ENCODE data around the gene WNT11. TPM values are rescaled to one million over a fixed set of nuclear protein-coding genes. Genes with fewer than 3 reads are reported as not detected.
"Not testable (repeated sequence)": the region's sequence is repeated elsewhere in the genome, so short reads cannot be mapped to it uniquely, and the experiment has no call there.

WNT11 gene
- polyA plus RNA-seq, 5 donors: 42.2 to 87.0 (median 64.5) TPM

GRCh38 chr11:76203937-76204336, 2.4 kb downstream of the WNT11 start:
- no peak for DNase-seq

DNA sequence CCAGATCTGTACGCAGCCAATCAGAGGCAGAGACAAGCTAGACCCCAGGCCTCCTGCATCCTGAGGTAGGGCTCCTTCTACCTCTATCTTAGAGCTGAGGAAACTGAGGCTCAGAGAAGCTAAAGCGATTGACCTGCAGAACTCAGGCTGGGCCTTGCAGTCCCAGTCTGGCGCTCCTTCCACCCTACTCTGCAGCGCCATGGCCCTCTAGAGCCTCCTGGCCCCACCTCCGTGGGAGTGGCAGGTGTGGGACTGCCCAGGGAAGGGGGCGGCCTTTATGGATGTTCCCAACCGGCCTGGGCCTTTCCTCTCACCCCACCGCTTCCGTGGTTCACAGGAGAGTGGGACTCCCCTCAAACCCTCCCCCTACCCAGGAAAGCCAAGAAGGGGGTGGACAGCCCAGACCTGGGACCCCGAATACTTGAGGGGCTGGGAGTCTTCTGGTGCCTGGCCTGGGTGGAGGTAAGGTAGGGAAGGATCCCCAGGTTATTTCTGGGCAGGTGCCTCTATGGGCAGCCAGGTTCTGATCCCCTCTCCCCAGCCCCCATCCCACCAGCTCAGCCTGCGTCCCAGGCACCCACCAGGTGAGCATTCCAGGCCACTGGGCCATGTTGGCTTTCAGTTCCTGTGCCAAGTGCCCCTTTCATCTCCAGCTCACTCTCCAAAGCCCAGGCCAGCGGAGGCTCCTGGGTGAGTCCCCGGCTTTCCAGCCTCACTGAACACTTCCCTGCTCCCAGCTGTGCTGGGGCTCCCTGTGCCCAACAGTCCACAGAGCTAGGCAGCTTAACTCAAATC, 3.0 kb downstream of the WNT11 start:
- DNase-seq: no peak

- DNase-seq: no peak
These were observed 4.5 kb downstream of the WNT11 start for GRCh38 chr11:76201672-76202412.

DNA sequence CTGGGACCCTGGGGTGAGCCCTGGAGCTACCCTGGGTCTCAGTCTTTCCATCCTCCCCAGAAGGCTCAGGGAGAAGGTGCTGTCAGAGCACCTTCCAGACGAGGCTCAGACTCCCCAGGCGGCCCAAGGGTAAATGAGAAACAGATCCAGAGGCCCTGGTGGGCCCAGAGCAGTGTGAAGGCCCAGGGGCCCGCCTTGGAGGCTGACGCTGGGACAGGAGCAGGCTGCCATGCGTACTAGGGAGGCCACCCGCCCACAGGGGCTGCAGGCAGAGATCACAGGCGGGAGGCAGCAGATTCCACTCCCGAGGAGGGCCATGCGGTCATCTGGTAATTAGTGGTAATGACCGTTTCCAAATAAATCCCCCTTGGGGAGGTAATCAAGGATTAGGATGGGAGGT, 5.2 kb downstream of the WNT11 start:
- no peak for DNase-seq

DNA sequence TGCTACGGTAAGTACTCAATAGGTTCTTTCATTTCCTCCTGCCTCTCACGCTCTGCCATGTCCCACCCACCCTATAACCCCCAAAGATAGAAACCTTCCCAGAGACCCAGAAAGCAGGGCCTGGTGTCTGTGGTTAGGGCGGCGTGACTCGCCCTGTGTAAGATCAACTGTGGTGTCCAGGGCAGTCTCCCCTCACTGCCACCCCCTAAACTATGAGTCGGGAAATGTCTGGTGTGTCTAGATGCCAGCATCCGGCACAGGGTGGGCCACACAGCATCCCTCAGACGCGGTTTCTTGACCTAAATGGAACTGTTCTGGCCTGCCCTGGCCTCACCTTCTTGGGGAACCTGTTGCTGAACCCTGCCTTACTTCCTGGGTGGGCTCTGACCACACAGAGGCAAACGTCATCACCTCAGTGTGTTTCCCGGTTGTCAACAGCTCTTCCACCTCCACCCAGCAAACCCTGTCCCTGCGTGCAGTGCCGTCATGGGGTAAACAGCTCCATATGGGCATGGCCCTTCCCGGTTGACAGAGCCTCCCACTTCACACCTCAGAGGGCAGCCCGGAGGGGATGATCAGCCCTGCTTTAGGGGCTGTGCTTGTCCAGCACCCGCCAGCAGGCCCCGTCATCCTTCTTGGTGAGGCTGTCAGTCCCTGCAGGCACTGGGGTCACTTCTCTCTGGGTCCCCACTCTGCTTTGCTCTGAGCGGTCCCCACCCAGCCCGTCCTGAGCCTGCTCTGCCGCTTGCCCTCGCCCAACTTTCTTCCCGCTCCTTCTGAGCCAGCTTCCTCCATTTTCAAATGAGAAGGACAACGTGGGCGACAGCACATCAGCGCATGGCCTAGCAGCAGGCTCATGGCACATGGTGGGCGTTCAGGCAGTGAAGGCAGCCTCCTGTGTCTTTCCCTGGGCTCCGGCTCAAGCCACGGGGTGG, 6.0 kb downstream of the WNT11 start:
- no peak for DNase-seq

GRCh38 chr11:76198691-76199090, 7.6 kb downstream of the WNT11 start:
- not testable (repeated sequence) for DNase-seq

DNA sequence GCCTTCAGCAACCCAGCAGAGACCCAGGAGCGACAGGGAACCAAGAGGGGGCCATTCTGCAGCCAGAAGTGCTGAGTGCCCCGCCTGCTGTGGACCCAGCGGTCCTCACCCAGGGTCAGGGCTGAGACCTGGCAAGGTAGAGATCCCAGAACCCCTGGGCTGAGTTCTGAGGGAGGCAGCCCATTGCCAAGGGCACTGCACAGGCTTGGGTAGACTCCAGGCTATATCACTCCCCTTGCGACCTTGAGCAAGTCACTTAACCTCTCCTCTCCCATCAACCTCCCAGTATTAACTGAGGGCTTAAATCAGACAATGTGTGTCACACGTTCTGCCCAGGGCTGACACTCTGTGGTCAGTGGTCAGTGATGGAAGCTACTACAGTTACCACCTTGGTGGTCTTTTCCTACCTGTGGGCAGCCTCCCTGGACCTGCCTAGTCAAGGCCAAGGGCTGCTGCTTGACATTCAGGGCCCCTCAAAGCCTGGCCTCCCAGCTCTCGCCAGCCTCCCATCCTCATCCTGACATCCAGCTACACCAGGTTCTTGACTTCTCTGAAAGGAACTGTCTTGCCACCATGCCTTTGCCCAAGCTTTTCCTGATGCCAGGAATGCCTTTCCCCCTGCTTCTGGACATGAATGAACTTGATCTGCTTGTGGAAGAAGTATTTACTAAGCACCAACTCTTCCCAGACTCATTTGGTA, 8.2 kb downstream of the WNT11 start:
- DNase-seq: no peak

DNA sequence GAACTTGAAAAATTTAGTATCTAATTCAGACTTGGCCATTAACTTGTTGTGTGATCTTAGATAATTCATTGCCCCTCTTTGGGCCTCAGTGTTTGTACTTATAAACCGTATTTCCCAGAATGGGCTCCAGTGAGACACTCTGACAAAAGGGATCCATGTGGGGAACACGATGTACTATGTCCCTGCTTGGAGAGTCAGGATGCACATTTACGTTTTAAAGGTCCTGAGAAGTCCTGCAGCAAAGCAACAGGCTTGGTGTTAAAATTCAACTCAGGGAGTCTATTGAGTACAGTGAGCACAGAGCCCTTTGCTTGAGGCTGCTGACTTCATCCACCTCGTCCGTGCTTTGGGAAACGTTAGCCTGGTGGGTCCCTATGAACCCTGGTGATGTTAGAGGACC, 9.0 kb downstream of the WNT11 start:
- no peak for DNase-seq

DNA sequence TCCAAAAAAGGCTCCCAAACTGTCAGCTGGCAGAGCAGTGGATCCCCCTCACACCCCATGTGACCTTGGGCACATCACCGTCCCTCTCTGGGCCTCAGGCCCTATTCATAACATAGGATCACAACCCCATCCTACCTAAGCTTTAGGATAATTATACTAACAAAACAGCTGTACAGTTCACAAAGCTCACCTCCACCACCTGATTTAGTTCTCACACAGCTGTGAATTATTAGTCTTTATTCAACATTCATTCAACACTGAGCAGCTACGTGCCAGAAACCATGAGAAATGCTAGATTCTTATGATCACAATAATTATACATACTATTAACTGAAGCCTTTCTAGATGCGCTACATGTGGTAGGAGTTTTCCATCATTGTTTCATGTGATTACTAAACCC, 9.5 kb downstream of the WNT11 start:
- no peak for DNase-seq

- DNase-seq: no peak
These were observed 11.2 kb downstream of the WNT11 start for GRCh38 chr11:76194872-76195668.

GRCh38 chr11:76193219-76193618, 13.1 kb downstream of the WNT11 start:
- DNase-seq: no peak

DNA sequence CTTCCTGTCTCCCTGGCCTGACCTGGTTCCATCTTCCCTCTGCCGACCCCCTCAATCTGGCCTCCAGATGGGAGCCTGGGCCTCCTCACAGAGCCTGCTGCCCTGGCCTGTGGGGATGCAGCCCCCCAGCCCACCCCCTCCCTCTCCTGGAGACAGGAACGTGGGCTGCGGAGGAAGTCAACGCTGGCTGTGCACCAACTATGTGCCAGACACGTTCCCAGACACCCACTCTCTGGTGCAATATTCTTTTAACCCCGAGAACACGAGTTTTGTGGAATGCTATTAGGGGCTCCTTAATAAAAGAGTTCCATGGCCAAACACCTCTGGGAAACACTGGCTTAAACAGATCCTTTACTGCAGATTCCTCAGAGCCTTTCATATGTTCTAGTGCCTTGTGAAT, 15.9 kb downstream of the WNT11 start:
- DNase-seq: peak; percentile 75 to 77

DNA sequence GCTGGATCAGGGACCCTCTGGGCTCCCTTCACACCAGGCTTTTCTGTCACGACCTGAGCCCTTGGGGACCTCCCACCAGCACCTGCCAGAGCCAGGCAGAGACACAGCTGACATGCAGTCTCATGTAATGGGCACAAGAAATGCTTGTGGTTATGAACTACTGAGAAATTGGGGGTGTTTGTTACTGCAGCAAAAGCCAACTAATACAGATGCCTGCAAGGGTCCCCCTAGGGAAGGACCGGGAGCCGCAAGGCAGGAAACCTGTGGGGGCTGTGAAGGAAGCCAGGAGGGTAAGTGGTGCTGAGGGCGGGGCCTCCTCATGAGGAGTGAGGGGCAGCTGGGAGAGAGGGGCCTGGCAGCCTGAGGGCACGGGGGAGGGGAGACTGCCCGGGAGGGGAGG, 16.6 kb downstream of the WNT11 start:
- no peak for DNase-seq

- DNase-seq: no peak
These were observed 17.4 kb downstream of the WNT11 start for GRCh38 chr11:76188873-76189272.

DNA sequence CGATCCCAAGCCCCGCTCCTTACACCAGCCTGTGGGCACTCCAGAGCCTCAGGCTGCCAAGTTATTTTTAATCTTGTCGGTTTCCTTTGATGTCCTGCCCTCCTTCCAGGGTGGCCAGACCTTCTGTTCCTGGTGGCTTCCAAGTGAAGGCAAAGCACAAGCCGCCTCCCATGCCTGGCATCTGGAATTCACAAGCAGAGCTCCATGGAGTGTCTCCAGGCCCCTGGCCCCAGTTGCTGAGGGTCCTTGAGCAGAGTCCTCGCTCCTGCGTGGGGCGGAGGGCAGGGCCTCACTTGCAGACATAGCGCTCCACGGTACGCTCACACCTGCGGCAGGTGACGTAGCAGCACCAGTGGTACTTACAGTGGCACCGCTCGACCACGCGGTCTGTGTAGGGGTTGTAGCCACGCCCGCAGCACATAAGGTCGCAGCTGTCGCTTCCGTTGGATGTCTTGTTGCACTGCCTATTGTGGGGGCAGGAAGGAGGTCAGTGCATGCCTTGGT, 19.5 kb downstream of the WNT11 start:
- DNase-seq: peak in 1 of 2 donors; percentile 21

GRCh38 chr11:76185931-76186401, 20.3 kb downstream of the WNT11 start:
- peak; percentile 88 for DNase-seq

DNA sequence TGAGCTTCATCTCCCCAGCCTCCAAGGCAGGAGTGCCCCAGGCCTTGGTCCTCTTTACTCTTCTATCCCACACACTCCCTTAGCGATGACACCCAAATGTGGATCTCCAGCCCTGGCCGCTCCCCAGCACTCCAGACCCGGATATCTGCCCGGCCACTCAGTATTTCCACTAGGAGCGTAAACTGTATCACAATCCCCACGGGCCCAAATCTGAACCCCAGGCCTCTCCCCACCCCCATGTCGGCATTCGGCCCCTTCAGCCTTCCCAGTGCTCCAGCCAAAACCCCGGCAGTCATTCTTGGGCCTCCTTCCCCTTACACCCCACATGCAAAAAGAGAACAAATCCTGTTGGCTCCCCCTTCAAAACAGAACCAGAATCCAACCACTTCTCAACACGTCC, 20.8 kb downstream of the WNT11 start:
- no peak for DNase-seq

DNA sequence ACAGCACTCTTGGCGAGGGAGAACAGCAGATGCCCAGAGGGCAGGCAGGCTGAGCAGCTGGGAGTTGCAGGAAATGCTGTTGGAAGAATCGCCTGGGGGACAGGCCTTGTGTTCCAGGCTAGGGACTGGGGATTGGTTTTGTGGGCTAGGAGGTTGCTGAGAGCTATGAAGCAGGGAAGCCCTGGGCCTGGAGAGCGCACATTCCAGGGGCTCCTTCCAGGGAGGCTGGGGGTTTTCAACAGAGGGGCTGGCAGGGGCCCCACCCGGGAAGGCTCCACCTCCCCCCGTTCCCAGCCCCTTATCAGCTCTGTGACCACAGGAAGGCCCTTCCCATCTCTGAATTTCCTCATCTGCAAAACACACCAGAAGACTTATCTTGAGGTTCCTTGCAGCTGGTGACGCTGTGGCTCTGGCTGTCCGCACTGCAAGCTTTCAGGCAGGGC, 21.7 kb downstream of the WNT11 start:
- DNase-seq: no peak

GRCh38 chr11:76181371-76181770, 24.9 kb downstream of the WNT11 start:
- no peak for DNase-seq

- no peak for DNase-seq
These were observed 27.2 kb downstream of the WNT11 start for GRCh38 chr11:76179147-76179546.

All from right lung (tissue), 5 donors.